Liver (tissue), 9 donors: Measurements from ENCODE around the gene CARHSP1. TPM values are rescaled to one million over a fixed set of nuclear protein-coding genes. Genes with fewer than 3 reads are reported as not detected.
A peak's percentile ranks its signal among the peaks of the same experiment; 100 is the strongest.
"Not testable (repeated sequence)": the region's sequence is repeated elsewhere in the genome, so short reads cannot be mapped to it uniquely, and the experiment has no call there.

Experiments
- DNase-seq: peaks from one replicate; pipeline ENCODE4 v3.0.0-alpha.2; 2017; ENCODE audit warnings: low spot score
- H3K27ac ChIP-seq, 2 donors: one replicate each; pipeline ENCODE4 v1.7.0; 2013; ENCODE audit warnings: inconsistent platforms in 2 of 2, low read length in 2 of 2, control low read depth in 1 of 2, low read depth in 1 of 2, mild to moderate bottlenecking in 1 of 2
- H3K27me3 ChIP-seq, 4 donors: one replicate each; pipeline versions ENCODE4 v1.6.1 to v1.7.0; 2013; ENCODE audit warnings: low read length in 3 of 4, inconsistent platforms in 1 of 4, mild to moderate bottlenecking in 1 of 4, moderate library complexity in 1 of 4; ENCODE audit not compliant: control insufficient read depth in 4 of 4, insufficient read depth in 4 of 4
- H3K36me3 ChIP-seq, 4 donors: one replicate each; pipeline versions ENCODE4 v1.6.1 to v1.7.0; 2013; ENCODE audit warnings: low read length in 3 of 4, mild to moderate bottlenecking in 3 of 4, low read depth in 1 of 4, moderate library complexity in 1 of 4; ENCODE audit not compliant: control insufficient read depth in 4 of 4, insufficient read depth in 3 of 4
- H3K4me1 ChIP-seq, 4 donors: one replicate each; pipeline versions ENCODE4 v1.6.1 to v1.7.0; 2013; ENCODE audit warnings: low read length in 3 of 4, mild to moderate bottlenecking in 3 of 4, moderate library complexity in 1 of 4; ENCODE audit not compliant: control insufficient read depth in 4 of 4, insufficient read depth in 4 of 4
- H3K4me3 ChIP-seq, 3 donors: one replicate each; pipeline versions ENCODE4 v1.6.1 to v1.7.0; 2013; ENCODE audit warnings: low read length in 3 of 3, control low read depth in 1 of 3, low read depth in 1 of 3, mild to moderate bottlenecking in 1 of 3
- H3K9ac ChIP-seq, 2 donors: one replicate each; pipeline ENCODE4 v1.7.0; 2013; ENCODE audit warnings: low read length in 2 of 2, mild to moderate bottlenecking in 2 of 2, moderate library complexity in 2 of 2, control low read depth in 1 of 2, low read depth in 1 of 2
- H3K9me3 ChIP-seq, 4 donors: one replicate each; pipeline versions ENCODE4 v1.6.1 to v1.7.0; 2013; ENCODE audit warnings: low read length in 3 of 4; ENCODE audit not compliant: control insufficient read depth in 4 of 4
- EGR1 ChIP-seq, 2 donors: IDR thresholded peaks; 2 replicates each; pipeline ENCODE4 v1.6.1; 2016 to 2018; ENCODE audit warnings: antibody characterized with exemption in 2 of 2, low read depth in 2 of 2
- FOXA1 ChIP-seq: IDR thresholded peaks from 2 replicates; pipeline ENCODE4 v1.6.1; 2016; ENCODE audit warnings: antibody characterized with exemption
- FOXA2 ChIP-seq: IDR thresholded peaks from 2 replicates; pipeline ENCODE4 v1.6.1; 2016; ENCODE audit warnings: antibody characterized with exemption
- GABPA ChIP-seq, 2 donors: IDR thresholded peaks in 1 of 2; conservative IDR thresholded peaks in 1 of 2; 2 replicates each; pipeline ENCODE4 v1.6.1; 2016; ENCODE audit warnings: antibody characterized with exemption in 2 of 2, mild to moderate bottlenecking in 1 of 2, moderate library complexity in 1 of 2
- HNF4A ChIP-seq, 2 donors: conservative IDR thresholded peaks; 2 replicates each; pipeline ENCODE4 v1.6.1; 2016; ENCODE audit warnings: antibody characterized with exemption in 2 of 2, mild to moderate bottlenecking in 2 of 2
- HNF4G ChIP-seq: IDR thresholded peaks from 2 replicates; pipeline ENCODE4 v1.6.1; 2016; ENCODE audit warnings: antibody characterized with exemption
- JUND ChIP-seq, 2 donors: IDR thresholded peaks; 2 replicates each; pipeline ENCODE4 v1.6.1; 2016; ENCODE audit warnings: antibody characterized with exemption in 2 of 2
- NR2F2 ChIP-seq: IDR thresholded peaks from 2 replicates; pipeline ENCODE4 v1.6.1; 2016; ENCODE audit warnings: antibody characterized with exemption
- RAD21 ChIP-seq, 2 donors: IDR thresholded peaks; 2 replicates each; pipeline ENCODE4 v1.6.1; 2016; ENCODE audit warnings: antibody characterized with exemption in 2 of 2, mild to moderate bottlenecking in 2 of 2
- RXRA ChIP-seq, 2 donors: IDR thresholded peaks; 2 replicates each; pipeline ENCODE4 v1.6.1; 2017 to 2018; ENCODE audit warnings: antibody characterized with exemption in 2 of 2, mild to moderate bottlenecking in 1 of 2
- SP1 ChIP-seq: IDR thresholded peaks from 2 replicates; pipeline ENCODE4 v1.6.1; 2018; ENCODE audit warnings: antibody characterized with exemption, mild to moderate bottlenecking
- TAF1 ChIP-seq: conservative IDR thresholded peaks from 2 replicates; pipeline ENCODE4 v1.6.1; 2016; ENCODE audit warnings: antibody characterized with exemption, mild to moderate bottlenecking
- YY1 ChIP-seq: IDR thresholded peaks from 2 replicates; pipeline ENCODE4 v1.6.1; 2016; ENCODE audit warnings: antibody characterized with exemption, mild to moderate bottlenecking
- WGBS: extraction: QIAGEN DNeasy Blood & Tissue Kit; methylation state at CpG from one replicate; pipeline ENCODE4 v1.1.7; 2013; 5-methylcytosine and 5-hydroxymethylcytosine counted together
- polyA plus RNA-seq, 2 donors: library from polyadenylated mRNA; stranded (reverse) in 1 of 2; unstranded in 1 of 2; fragments of 200-250 nt in 1 of 2; fragments of >200 nt in 1 of 2; fragmentation: Nextera tagmentation in 1 of 2; extraction: Ambion mirVana in 1 of 2; gene quantifications; one replicate each; pipeline versions ENCODE4 v1.2.1 to v1.2.3, GENCODE V29; 2013 to 2015
- total RNA-seq, 2 donors: library from RNA; depleted of rRNA; stranded (reverse); fragments of >200 nt; gene quantifications; one replicate each; pipeline ENCODE4 v1.2.3, GENCODE V29; 2014
- TF ChIP-seq, protein P1 (sequence below): IDR thresholded peaks from 2 replicates; pipeline ENCODE4 v1.6.1; 2016; ENCODE audit warnings: antibody characterized with exemption
- TF ChIP-seq, protein P2 (sequence below): IDR thresholded peaks from 2 replicates; pipeline ENCODE4 v1.6.1; 2016; ENCODE audit warnings: antibody characterized with exemption
- TF ChIP-seq, protein P3 (sequence below): fragments of 150-350 bp; IDR thresholded peaks from 2 replicates; pipeline ENCODE4 v1.5.1; 2017; ENCODE audit warnings: improper control_type of control experiment, low read depth, low read length; ENCODE audit not compliant: missing input control
- TF ChIP-seq, protein P4 (sequence below): IDR thresholded peaks from 2 replicates; pipeline ENCODE4 v1.6.1; 2016; ENCODE audit warnings: antibody characterized with exemption, mild to moderate bottlenecking
- TF ChIP-seq, protein P5 (sequence below): IDR thresholded peaks from 2 replicates; pipeline ENCODE4 v1.6.1; 2016; ENCODE audit warnings: antibody characterized with exemption
- donor health status: healthy.
- donor health status: healthy.
- donor health status: healthy.
- donor health status: healthy.
- donor health status: healthy.

CARHSP1 gene
- total RNA-seq = 100 to 1,000 TPM in 1 of 2 donors, 10 to 100 TPM in 1; 81.2 to 162 TPM
- 100 to 1,000 TPM in 1 of 2 donors, 10 to 100 TPM in 1; 96.9 to 141 TPM for polyA plus RNA-seq

DNA sequence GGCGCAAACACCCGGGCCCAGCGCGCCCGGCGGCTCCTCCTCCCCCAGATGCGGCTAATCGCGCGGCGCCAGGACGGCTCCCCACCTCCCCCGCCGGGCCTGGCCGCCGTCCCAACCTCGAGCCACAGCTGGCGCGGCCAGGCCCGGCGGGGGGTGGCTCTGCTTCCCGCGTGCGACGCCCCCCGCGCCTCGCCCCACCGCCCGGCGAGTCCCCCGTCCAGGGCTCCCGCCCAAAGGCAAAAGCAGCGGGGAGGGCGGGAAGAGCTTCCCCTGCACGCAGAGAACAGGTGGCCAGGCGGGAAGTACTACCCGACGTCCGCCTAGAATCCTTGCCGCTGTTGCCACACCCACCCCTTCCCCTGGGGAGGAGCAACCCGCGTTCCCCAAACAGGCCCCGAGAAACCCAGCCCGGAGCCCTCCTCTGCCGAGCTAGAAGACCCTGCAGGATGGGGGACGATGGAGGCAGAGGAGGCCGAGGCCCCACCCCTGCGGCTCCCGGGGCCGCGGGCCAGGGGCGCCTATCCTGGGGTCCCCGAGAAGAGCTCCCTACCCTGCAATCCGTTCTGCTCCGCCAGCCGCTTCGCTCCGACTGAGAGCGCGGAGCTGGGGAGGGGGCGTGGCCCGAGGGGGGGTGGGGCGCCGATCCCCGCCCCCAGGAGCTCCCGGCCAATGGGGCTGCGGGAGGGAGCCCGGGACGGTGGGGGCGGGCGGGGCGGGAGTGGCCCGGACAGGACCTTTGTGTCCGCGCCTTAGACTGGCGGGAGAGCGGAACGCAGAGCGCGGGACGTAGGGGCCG, at the start of gene CARHSP1:
Gene CARHSP1 (minus strand): TSS at position 591 of the 796 bp plus-strand sequence. CDS start 9,678 bp downstream, outside the sequence.
- H3K9me3 ChIP-seq = no peaks in the 10 kb centered on the region
- peak; percentile 90 for DNase-seq
- peak within 1 kb of the TSS; percentile 71 to 95 (median 89) for H3K4me3 ChIP-seq
- WGBS = 1% methylated on average over 83 of the region's 83 CpGs
- H3K27me3 ChIP-seq = no peaks in the 10 kb centered on the region
- peaks cover 27 to 58% (median 42%) of the 10 kb centered on the region in 4 donors for H3K4me1 ChIP-seq
- H3K36me3 ChIP-seq = no peaks in the 10 kb centered on the region
- peak within 1 kb of the TSS; percentile 91 to 93 for H3K27ac ChIP-seq
- TF ChIP-seq NR2F2 = no peak
- no peak for TF ChIP-seq RXRA (IDR thresholded peaks at IDR 0.05)
- peak; percentile 12 for TF ChIP-seq YY1
- no peak for TF ChIP-seq RAD21 (IDR thresholded peaks at IDR 0.05)
- TF ChIP-seq, protein P1, sequence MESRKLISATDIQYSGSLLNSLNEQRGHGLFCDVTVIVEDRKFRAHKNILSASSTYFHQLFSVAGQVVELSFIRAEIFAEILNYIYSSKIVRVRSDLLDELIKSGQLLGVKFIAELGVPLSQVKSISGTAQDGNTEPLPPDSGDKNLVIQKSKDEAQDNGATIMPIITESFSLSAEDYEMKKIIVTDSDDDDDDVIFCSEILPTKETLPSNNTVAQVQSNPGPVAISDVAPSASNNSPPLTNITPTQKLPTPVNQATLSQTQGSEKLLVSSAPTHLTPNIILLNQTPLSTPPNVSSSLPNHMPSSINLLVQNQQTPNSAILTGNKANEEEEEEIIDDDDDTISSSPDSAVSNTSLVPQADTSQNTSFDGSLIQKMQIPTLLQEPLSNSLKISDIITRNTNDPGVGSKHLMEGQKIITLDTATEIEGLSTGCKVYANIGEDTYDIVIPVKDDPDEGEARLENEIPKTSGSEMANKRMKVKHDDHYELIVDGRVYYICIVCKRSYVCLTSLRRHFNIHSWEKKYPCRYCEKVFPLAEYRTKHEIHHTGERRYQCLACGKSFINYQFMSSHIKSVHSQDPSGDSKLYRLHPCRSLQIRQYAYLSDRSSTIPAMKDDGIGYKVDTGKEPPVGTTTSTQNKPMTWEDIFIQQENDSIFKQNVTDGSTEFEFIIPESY = no peak
- TF ChIP-seq, protein P2, sequence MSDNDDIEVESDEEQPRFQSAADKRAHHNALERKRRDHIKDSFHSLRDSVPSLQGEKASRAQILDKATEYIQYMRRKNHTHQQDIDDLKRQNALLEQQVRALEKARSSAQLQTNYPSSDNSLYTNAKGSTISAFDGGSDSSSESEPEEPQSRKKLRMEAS = peak; percentile 20
- no peak for TF ChIP-seq FOXA2
- TF ChIP-seq SP1 = no peak
- TF ChIP-seq FOXA1 = no peak
- TF ChIP-seq JUND (IDR thresholded peaks at IDR 0.05) = no peak
- peak; percentile 78 for TF ChIP-seq TAF1
- TF ChIP-seq, protein P3, sequence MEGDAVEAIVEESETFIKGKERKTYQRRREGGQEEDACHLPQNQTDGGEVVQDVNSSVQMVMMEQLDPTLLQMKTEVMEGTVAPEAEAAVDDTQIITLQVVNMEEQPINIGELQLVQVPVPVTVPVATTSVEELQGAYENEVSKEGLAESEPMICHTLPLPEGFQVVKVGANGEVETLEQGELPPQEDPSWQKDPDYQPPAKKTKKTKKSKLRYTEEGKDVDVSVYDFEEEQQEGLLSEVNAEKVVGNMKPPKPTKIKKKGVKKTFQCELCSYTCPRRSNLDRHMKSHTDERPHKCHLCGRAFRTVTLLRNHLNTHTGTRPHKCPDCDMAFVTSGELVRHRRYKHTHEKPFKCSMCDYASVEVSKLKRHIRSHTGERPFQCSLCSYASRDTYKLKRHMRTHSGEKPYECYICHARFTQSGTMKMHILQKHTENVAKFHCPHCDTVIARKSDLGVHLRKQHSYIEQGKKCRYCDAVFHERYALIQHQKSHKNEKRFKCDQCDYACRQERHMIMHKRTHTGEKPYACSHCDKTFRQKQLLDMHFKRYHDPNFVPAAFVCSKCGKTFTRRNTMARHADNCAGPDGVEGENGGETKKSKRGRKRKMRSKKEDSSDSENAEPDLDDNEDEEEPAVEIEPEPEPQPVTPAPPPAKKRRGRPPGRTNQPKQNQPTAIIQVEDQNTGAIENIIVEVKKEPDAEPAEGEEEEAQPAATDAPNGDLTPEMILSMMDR = no peak
- TF ChIP-seq EGR1 (IDR thresholded peaks at IDR 0.05; ENCODE audit: low read depth in 2 of 2) = peak; percentile 7 to 8
- TF ChIP-seq GABPA (IDR thresholded peaks at IDR 0.05 in 1 of 2, conservative IDR thresholded peaks at IDR 0.05 in 1 of 2) = peak in 1 of 2 donors; percentile 27
- TF ChIP-seq, protein P4, sequence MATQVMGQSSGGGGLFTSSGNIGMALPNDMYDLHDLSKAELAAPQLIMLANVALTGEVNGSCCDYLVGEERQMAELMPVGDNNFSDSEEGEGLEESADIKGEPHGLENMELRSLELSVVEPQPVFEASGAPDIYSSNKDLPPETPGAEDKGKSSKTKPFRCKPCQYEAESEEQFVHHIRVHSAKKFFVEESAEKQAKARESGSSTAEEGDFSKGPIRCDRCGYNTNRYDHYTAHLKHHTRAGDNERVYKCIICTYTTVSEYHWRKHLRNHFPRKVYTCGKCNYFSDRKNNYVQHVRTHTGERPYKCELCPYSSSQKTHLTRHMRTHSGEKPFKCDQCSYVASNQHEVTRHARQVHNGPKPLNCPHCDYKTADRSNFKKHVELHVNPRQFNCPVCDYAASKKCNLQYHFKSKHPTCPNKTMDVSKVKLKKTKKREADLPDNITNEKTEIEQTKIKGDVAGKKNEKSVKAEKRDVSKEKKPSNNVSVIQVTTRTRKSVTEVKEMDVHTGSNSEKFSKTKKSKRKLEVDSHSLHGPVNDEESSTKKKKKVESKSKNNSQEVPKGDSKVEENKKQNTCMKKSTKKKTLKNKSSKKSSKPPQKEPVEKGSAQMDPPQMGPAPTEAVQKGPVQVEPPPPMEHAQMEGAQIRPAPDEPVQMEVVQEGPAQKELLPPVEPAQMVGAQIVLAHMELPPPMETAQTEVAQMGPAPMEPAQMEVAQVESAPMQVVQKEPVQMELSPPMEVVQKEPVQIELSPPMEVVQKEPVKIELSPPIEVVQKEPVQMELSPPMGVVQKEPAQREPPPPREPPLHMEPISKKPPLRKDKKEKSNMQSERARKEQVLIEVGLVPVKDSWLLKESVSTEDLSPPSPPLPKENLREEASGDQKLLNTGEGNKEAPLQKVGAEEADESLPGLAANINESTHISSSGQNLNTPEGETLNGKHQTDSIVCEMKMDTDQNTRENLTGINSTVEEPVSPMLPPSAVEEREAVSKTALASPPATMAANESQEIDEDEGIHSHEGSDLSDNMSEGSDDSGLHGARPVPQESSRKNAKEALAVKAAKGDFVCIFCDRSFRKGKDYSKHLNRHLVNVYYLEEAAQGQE = peak; percentile 34
- TF ChIP-seq HNF4G = no peak
- TF ChIP-seq, protein P5, sequence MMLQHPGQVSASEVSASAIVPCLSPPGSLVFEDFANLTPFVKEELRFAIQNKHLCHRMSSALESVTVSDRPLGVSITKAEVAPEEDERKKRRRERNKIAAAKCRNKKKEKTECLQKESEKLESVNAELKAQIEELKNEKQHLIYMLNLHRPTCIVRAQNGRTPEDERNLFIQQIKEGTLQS = no peak
- peak in 1 of 2 donors; percentile 6 for TF ChIP-seq HNF4A (conservative IDR thresholded peaks at IDR 0.05)
- peak within 1 kb of the TSS; percentile 91 to 96 for H3K9ac ChIP-seq

- peaks cover 8 to 75% (median 61%) of the 10 kb centered on the region in 4 donors for H3K36me3 ChIP-seq
- DNase-seq, H3K4me3 ChIP-seq, H3K9ac ChIP-seq, H3K4me1 ChIP-seq, H3K27ac ChIP-seq, H3K9me3 ChIP-seq, H3K27me3 ChIP-seq: not testable (repeated sequence)
- 96% methylated on average over 10 of the region's 10 CpGs for WGBS
Observed at GRCh38 chr16:8917336-8917735, 48.5 kb upstream of the CARHSP1 start.
